Keratinocyte (primary cell): ENCODE data around the gene PRKACA. TPM values are rescaled to one million over a fixed set of nuclear protein-coding genes. Genes with fewer than 3 reads are reported as not detected.

Experiments
- DNase-seq: peaks from one replicate; pipeline ENCODE4 v3.0.0-alpha.2; 2011; ENCODE audit warnings: low read depth, missing footprints, low spot score
- FAIRE-seq: peaks from 2 replicates; lab custom pipeline; 2011; peaks lifted over from hg19 to GRCh38; lab: Jason Lieb, UNC
- H2AFZ ChIP-seq: 2 replicates; pipeline ENCODE4 v1.6.0; 2012; ENCODE audit warnings: low read length, control low read depth, inconsistent platforms; ENCODE audit not compliant: control insufficient read depth
- H3K27ac ChIP-seq: 2 replicates; pipeline ENCODE4 v1.5.1; 2011; ENCODE audit warnings: low read length; ENCODE audit not compliant: control insufficient read depth, insufficient read depth
- H3K27me3 ChIP-seq: 3 replicates; pipeline ENCODE4 v1.6.0; 2011; ENCODE audit warnings: low read length; ENCODE audit not compliant: control insufficient read depth, insufficient read depth; ENCODE audit errors: extremely low read depth
- H3K36me3 ChIP-seq, 2 experiments: 2 replicates in 1 of 2; 3 replicates in 1 of 2; pipeline ENCODE4 v1.5.1; 2011; ENCODE audit warnings: low read length in 2 of 2, mild to moderate bottlenecking in 1 of 2; ENCODE audit not compliant: control insufficient read depth in 2 of 2, insufficient read depth in 2 of 2; ENCODE audit errors: extremely low read depth in 1 of 2
- H3K4me1 ChIP-seq: 3 replicates; pipeline ENCODE4 v1.5.1; 2011; ENCODE audit warnings: low read length; ENCODE audit not compliant: control insufficient read depth, insufficient read depth; ENCODE audit errors: extremely low read depth
- H3K4me2 ChIP-seq: 3 replicates; pipeline ENCODE4 v1.6.0; 2011; ENCODE audit warnings: low read depth, low read length; ENCODE audit not compliant: control insufficient read depth, insufficient read depth; ENCODE audit errors: extremely low read depth
- H3K4me3 ChIP-seq, 3 experiments: fragments of 200-600 bp in 1 of 3; sonication (generic) in 1 of 3; 2 replicates in 2 of 3; 3 replicates in 1 of 3; pipeline ENCODE4 v1.5.1; 2011 to 2016; ENCODE audit warnings: low read length in 3 of 3, mild to moderate bottlenecking in 3 of 3, control low read depth in 2 of 3, inconsistent platforms in 1 of 3, low read depth in 1 of 3, mixed read lengths in 1 of 3, mixed run types in 1 of 3, moderate library complexity in 1 of 3; ENCODE audit not compliant: control insufficient read depth in 2 of 3, insufficient read depth in 2 of 3; ENCODE audit errors: extremely low read depth in 1 of 3
- H3K79me2 ChIP-seq: 2 replicates; pipeline ENCODE4 v1.6.0; 2012; ENCODE audit warnings: low read length; ENCODE audit not compliant: control insufficient read depth, insufficient read depth
- H3K9ac ChIP-seq: 3 replicates; pipeline ENCODE4 v1.6.0; 2011; ENCODE audit warnings: low read length; ENCODE audit not compliant: control insufficient read depth, insufficient read depth; ENCODE audit errors: extremely low read depth
- H3K9me1 ChIP-seq: 3 replicates; pipeline ENCODE4 v1.6.0; 2011; ENCODE audit warnings: low read length; ENCODE audit not compliant: control insufficient read depth, insufficient read depth; ENCODE audit errors: extremely low read depth
- H3K9me3 ChIP-seq: 2 replicates; pipeline ENCODE4 v1.5.1; 2012; ENCODE audit warnings: low read depth, low read length; ENCODE audit not compliant: control insufficient read depth
- H4K20me1 ChIP-seq: 3 replicates; pipeline ENCODE4 v1.6.0; 2011; ENCODE audit warnings: low read length; ENCODE audit not compliant: control insufficient read depth, insufficient read depth; ENCODE audit errors: extremely low read depth
- CTCF ChIP-seq, 3 experiments: IDR thresholded peaks in 1 of 3; conservative IDR thresholded peaks in 1 of 3; optimal IDR thresholded peaks in 1 of 3; 2 replicates in 2 of 3; 3 replicates in 1 of 3; pipeline versions ENCODE3 to v1.5.1; 2011; ENCODE audit warnings: low read length in 3 of 3, mild to moderate bottlenecking in 3 of 3, moderate library complexity in 2 of 3, control low read depth in 1 of 3, inconsistent platforms in 1 of 3; ENCODE audit not compliant: insufficient read depth in 2 of 3; ENCODE audit errors: extremely low read depth in 1 of 3
- EZH2 ChIP-seq: IDR thresholded peaks from one replicate; pipeline ENCODE4 v1.6.1; 2012; ENCODE audit warnings: inconsistent platforms, mild to moderate bottlenecking, low read length, moderate library complexity
- dilution Hi-C: fragments of 300-500 bp; cut with MboI; formaldehyde crosslinking; loops from one replicate; pipeline ENCODE4 v1.7.0; 2020; ENCODE audit warnings: low sequenced_read_pairs; ENCODE audit not compliant: extremely low pct_ligation_motif_present
- polyA plus RNA-seq, 5 experiments: library from polyadenylated mRNA; depleted of rRNA in 3 of 5; stranded (reverse) in 3 of 5; stranded (forward) in 1 of 5; unstranded in 1 of 5; fragments of >200 nt; gene quantifications; 1 replicate in 1 of 5; 2 replicates in 3 of 5; 3 replicates in 1 of 5; pipeline versions ENCODE4 v1.2.1 to v1.2.3, GENCODE V29; 2011 to 2012; ENCODE audit warnings: missing spikeins in 2 of 5, low read depth in 1 of 5, low replicate concordance in 1 of 5

PRKACA gene
- polyA plus RNA-seq, 1 donor (not counting 4 experiments of a cell fraction or from before 2014, with no cell fraction given) = 13.7 TPM

- no peak for FAIRE-seq
- H3K4me1 ChIP-seq = no peaks in the 10 kb centered on the region
These were observed 46.5 kb upstream of the PRKACA start for GRCh38 chr19:14164082-14164481.

GRCh38 chr19:14162871-14163297, 45.3 kb upstream of the PRKACA start:
- dilution Hi-C loops = no loop called here
- Histone ChIP-seq H3K4me2 (no peak overlapping the region), H3K36me3 (no peaks in the 10 kb centered on the region), H2AFZ (no peak overlapping the region), H4K20me1 (no peaks in the 10 kb centered on the region), H3K4me1 (no peaks in the 10 kb centered on the region), H3K27ac (no peak overlapping the region), H3K9me1 (no peaks in the 10 kb centered on the region), H3K9me3 (no peaks in the 10 kb centered on the region), H3K27me3 (no peaks in the 10 kb centered on the region), H3K4me3 (no peak overlapping the region), H3K9ac (no peak overlapping the region), H3K79me2 (no peaks in the 10 kb centered on the region)
- FAIRE-seq (no peak), DNase-seq (no peak)
- no peak for TF ChIP-seq CTCF (optimal IDR thresholded peaks at IDR 0.05 in 1 of 3, IDR thresholded peaks at IDR 0.05 in 1 of 3, conservative IDR thresholded peaks at IDR 0.05 in 1 of 3; ENCODE audit: extremely low read depth in 1 of 3, insufficient read depth in 2 of 3, low read length in 3 of 3)
- TF ChIP-seq EZH2 = no peak

More at GRCh38 chr19:14164082-14164481, 46.5 kb upstream of the PRKACA start:
- Histone ChIP-seq H3K36me3 (no peaks in the 10 kb centered on the region), H4K20me1 (no peaks in the 10 kb centered on the region), H3K9me3 (no peaks in the 10 kb centered on the region), H3K27ac (no peak overlapping the region), H3K79me2 (no peaks in the 10 kb centered on the region), H3K4me2 (no peak overlapping the region), H2AFZ (no peak overlapping the region), H3K27me3 (no peaks in the 10 kb centered on the region), H3K9ac (no peak overlapping the region), H3K9me1 (no peaks in the 10 kb centered on the region), H3K4me3 (no peak overlapping the region)
- TF ChIP-seq EZH2 (no peak), CTCF (optimal IDR thresholded peaks at IDR 0.05 in 1 of 3, IDR thresholded peaks at IDR 0.05 in 1 of 3, conservative IDR thresholded peaks at IDR 0.05 in 1 of 3; ENCODE audit: extremely low read depth in 1 of 3, insufficient read depth in 2 of 3, low read length in 3 of 3) (no peak)
- no peak for DNase-seq
- dilution Hi-C loops = no loop called here
